ENCODE measurements around the gene STN1. TPM values are rescaled to one million over a fixed set of nuclear protein-coding genes. Genes with fewer than 3 reads are reported as not detected.

Gene STN1
- total and polyA plus RNA-seq, 3 donors from 2014 or later: 48.2 to 50.5 (median 50.1) TPM

GRCh38 chr10:103881416-103882284, 36.3 kb downstream of the STN1 start:
- no peaks in the 10 kb centered on the region for H3K9me3 ChIP-seq
- H3K27ac ChIP-seq: no peak overlapping the region
- no peaks in the 10 kb centered on the region for H3K27me3 ChIP-seq
- no peaks in the 10 kb centered on the region for H3K4me1 ChIP-seq
- H3K4me3 ChIP-seq: no peak overlapping the region
- no peaks in the 10 kb centered on the region for H3K36me3 ChIP-seq (ENCODE audit: low read depth, missing control alignments)
- intact Hi-C loops (cut with DNase I; ENCODE audit: low total_unique reads): no loop called here
- WGBS, 2 donors: 88 to 90% methylated on average over 15 of the region's 15 CpGs
- TF ChIP-seq CTCF (IDR thresholded peaks at IDR 0.05) (no peak), POLR2A (IDR thresholded peaks at IDR 0.05) (no peak)
- DNase-seq: no peak

GRCh38 chr10:103879831-103880230, 38.2 kb downstream of the STN1 start:
- Histone ChIP-seq H3K4me3 (no peak overlapping the region), H3K4me1 (no peaks in the 10 kb centered on the region), H3K27me3 (no peaks in the 10 kb centered on the region), H3K27ac (no peak overlapping the region), H3K9me3 (no peaks in the 10 kb centered on the region), H3K36me3 (ENCODE audit: low read depth, missing control alignments) (no peaks in the 10 kb centered on the region)
- 91 to 98% methylated on average over 7 of the region's 7 CpGs for WGBS, 2 donors
- TF ChIP-seq POLR2A (IDR thresholded peaks at IDR 0.05): no peak
- no peak for TF ChIP-seq CTCF (IDR thresholded peaks at IDR 0.05)
- intact Hi-C loops (cut with DNase I; ENCODE audit: low total_unique reads): no loop called here
- DNase-seq: no peak

GRCh38 chr10:103879409-103879808, 38.6 kb downstream of the STN1 start:
- WGBS, 2 donors: 83 to 88% methylated on average over 9 of the region's 9 CpGs
- no peaks in the 10 kb centered on the region for H3K36me3 ChIP-seq (ENCODE audit: low read depth, missing control alignments)
- H3K27ac ChIP-seq: no peak overlapping the region
- H3K4me3 ChIP-seq: no peak overlapping the region
- no peak for DNase-seq
- H3K27me3 ChIP-seq: no peaks in the 10 kb centered on the region
- intact Hi-C loops (cut with DNase I; ENCODE audit: low total_unique reads): no loop called here
- H3K4me1 ChIP-seq: no peaks in the 10 kb centered on the region
- TF ChIP-seq CTCF (IDR thresholded peaks at IDR 0.05) (no peak), POLR2A (IDR thresholded peaks at IDR 0.05) (no peak)
- H3K9me3 ChIP-seq: no peaks in the 10 kb centered on the region

GRCh38 chr10:103877861-103878260, 40.1 kb downstream of the STN1 start:
- Histone ChIP-seq H3K27ac (no peak overlapping the region), H3K27me3 (no peaks in the 10 kb centered on the region), H3K9me3 (no peaks in the 10 kb centered on the region), H3K4me1 (no peaks in the 10 kb centered on the region), H3K36me3 (ENCODE audit: low read depth, missing control alignments) (no peaks in the 10 kb centered on the region), H3K4me3 (no peak overlapping the region)
- no peak for DNase-seq
- 97 to 100% methylated on average over 1 of the region's 1 CpG for WGBS, 2 donors
- TF ChIP-seq CTCF (IDR thresholded peaks at IDR 0.05) (no peak), POLR2A (IDR thresholded peaks at IDR 0.05) (no peak)
- intact Hi-C loops (cut with DNase I; ENCODE audit: low total_unique reads): no loop called here

GRCh38 chr10:103876155-103876554, 41.8 kb downstream of the STN1 start:
- Histone ChIP-seq H3K36me3 (ENCODE audit: low read depth, missing control alignments) (no peaks in the 10 kb centered on the region), H3K9me3 (no peaks in the 10 kb centered on the region), H3K27me3 (no peaks in the 10 kb centered on the region), H3K4me3 (no peak overlapping the region), H3K27ac (no peak overlapping the region), H3K4me1 (no peaks in the 10 kb centered on the region)
- no peak for DNase-seq
- intact Hi-C loops (cut with DNase I; ENCODE audit: low total_unique reads): no loop called here
- 89 to 94% methylated on average over 5 of the region's 5 CpGs for WGBS, 2 donors
- TF ChIP-seq CTCF (IDR thresholded peaks at IDR 0.05) (no peak), POLR2A (IDR thresholded peaks at IDR 0.05) (no peak)

Data from testis (tissue), 3 donors.